IMR-90 (cell line): ENCODE results near the gene IQCF6.

ENCODE experiments used
- RAD21 ChIP-seq: IDR thresholded peaks from 2 replicates; pipeline ENCODE4 v1.6.1; 2012; ENCODE audit warnings: low read length, improper control_type of control experiment
- RFX5 ChIP-seq: IDR thresholded peaks from 2 replicates; pipeline ENCODE4 v1.8.0; 2012; ENCODE audit warnings: low read depth, mild to moderate bottlenecking, low read length, moderate library complexity
- TF ChIP-seq, protein P1 (sequence below): conservative IDR thresholded peaks from 2 replicates; pipeline ENCODE4 v1.5.1; 2012; ENCODE audit warnings: mild to moderate bottlenecking, low read depth, low read length, improper control_type of control experiment

DNA sequence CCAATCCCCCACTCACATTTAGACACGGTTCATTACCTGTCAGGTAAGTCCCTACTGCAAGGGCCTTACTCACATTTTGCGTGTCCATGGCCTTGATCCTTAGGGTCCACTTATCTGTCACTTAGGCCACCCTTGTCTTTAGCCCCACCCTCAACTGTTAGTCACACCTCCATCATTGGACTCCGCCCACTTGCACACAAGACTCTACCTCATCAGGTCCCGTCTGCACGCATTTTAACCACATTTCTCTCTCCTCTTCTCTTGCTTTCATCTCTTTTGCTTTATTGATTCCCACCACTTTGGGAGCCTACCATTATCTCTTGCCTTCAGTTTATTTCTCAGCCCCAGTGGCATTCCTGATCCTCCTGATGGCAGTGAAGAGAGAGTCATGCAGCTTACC is at the start of gene IQCF6:
- TF ChIP-seq RAD21: no peak
- TF ChIP-seq, protein P1, sequence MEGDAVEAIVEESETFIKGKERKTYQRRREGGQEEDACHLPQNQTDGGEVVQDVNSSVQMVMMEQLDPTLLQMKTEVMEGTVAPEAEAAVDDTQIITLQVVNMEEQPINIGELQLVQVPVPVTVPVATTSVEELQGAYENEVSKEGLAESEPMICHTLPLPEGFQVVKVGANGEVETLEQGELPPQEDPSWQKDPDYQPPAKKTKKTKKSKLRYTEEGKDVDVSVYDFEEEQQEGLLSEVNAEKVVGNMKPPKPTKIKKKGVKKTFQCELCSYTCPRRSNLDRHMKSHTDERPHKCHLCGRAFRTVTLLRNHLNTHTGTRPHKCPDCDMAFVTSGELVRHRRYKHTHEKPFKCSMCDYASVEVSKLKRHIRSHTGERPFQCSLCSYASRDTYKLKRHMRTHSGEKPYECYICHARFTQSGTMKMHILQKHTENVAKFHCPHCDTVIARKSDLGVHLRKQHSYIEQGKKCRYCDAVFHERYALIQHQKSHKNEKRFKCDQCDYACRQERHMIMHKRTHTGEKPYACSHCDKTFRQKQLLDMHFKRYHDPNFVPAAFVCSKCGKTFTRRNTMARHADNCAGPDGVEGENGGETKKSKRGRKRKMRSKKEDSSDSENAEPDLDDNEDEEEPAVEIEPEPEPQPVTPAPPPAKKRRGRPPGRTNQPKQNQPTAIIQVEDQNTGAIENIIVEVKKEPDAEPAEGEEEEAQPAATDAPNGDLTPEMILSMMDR: no peak
- no peak for TF ChIP-seq RFX5
